ENCODE measurements around the gene RUNDC3A.

Gene RUNDC3A

GRCh38 chr17:44348234-44348987 lies 40.0 kb downstream of the RUNDC3A start (continued):
- TF ChIP-seq REST (tag by site-specific recombination; IDR thresholded peaks at IDR 0.05) (no peak), ZNF48 (tag by site-specific recombination; IDR thresholded peaks at IDR 0.05) (no peak), ZNF777 (tag by site-specific recombination; IDR thresholded peaks at IDR 0.05; ENCODE audit: borderline replicate concordance) (no peak), ZNF175 (tag by site-specific recombination; IDR thresholded peaks at IDR 0.05) (no peak), ZBTB8A (tag by site-specific recombination; IDR thresholded peaks at IDR 0.05) (no peak), ZNF214 (tag by site-specific recombination; IDR thresholded peaks at IDR 0.05; ENCODE audit: borderline replicate concordance) (no peak), HIC1 (tag by site-specific recombination; IDR thresholded peaks at IDR 0.05) (no peak), ZNF26 (tag by site-specific recombination; IDR thresholded peaks at IDR 0.05) (no peak), ZFP3 (tag by site-specific recombination; IDR thresholded peaks at IDR 0.05; ENCODE audit: low read depth) (no peak), ZNF2 (tag by site-specific recombination; IDR thresholded peaks at IDR 0.05) (no peak), ZSCAN4 (tag by site-specific recombination; IDR thresholded peaks at IDR 0.05) (no peak), ZNF223 (tag by site-specific recombination; IDR thresholded peaks at IDR 0.05) (no peak)

GRCh38 chr17:44348988-44349364 lies 40.6 kb downstream of the RUNDC3A start:
- Histone ChIP-seq H3K27ac (ENCODE audit: extremely low read depth, low read depth, low read length) (no peak overlapping the region), H3K36me3 (ENCODE audit: control insufficient read depth in 2 of 2, insufficient read depth in 1 of 2, low read length in 2 of 2) (peaks cover 0 to 46% of the 10 kb centered on the region in 2 experiments; a peak in 1 of 3 replicates), H3K9me3 (ENCODE audit: control insufficient read depth, insufficient read depth, low read depth, low read length) (no peaks in the 10 kb centered on the region), H3K4me3 (ENCODE audit: low read depth, low read length) (no peak overlapping the region), H3K4me1 (ENCODE audit: control insufficient read depth, insufficient read depth, low read length) (no peaks in the 10 kb centered on the region)
- CTCF ChIA-PET = interaction anchor here (0.6 to 3.0 kb wide), 5 partner anchors 11 to 1871 kb away, joined by 3 to 21 read pairs (median 3); no protein-coding TSS in a partner anchor
- TF ChIP-seq ZBTB26 (tag by site-specific recombination; optimal IDR thresholded peaks at IDR 0.05) (no peak), ZNF677 (tag by site-specific recombination; IDR thresholded peaks at IDR 0.05) (no peak), ZNF645 (tag by site-specific recombination; IDR thresholded peaks at IDR 0.05) (no peak), YY1 (tag by site-specific recombination; IDR thresholded peaks at IDR 0.05) (no peak), ZNF76 (tag by site-specific recombination; IDR thresholded peaks at IDR 0.05; ENCODE audit: borderline replicate concordance, low read depth) (no peak), FEZF1 (tag by site-specific recombination; IDR thresholded peaks at IDR 0.05) (no peak), ZSCAN18 (tag by site-specific recombination; IDR thresholded peaks at IDR 0.05) (no peak), SCRT1 (tag by site-specific recombination; IDR thresholded peaks at IDR 0.05; ENCODE audit: borderline replicate concordance) (no peak), ZFP3 (tag by site-specific recombination; IDR thresholded peaks at IDR 0.05; ENCODE audit: low read depth) (no peak), ZNF121 (tag by site-specific recombination; IDR thresholded peaks at IDR 0.05) (no peak), ZFP69B (tag by site-specific recombination; IDR thresholded peaks at IDR 0.05) (no peak), OVOL3 (tag by site-specific recombination; IDR thresholded peaks at IDR 0.05) (no peak)
- POLR2A ChIA-PET = interaction anchor here (0.6 to 1.7 kb wide), 2 partner anchors 36 to 118 kb away, joined by 4 to 6 read pairs; no protein-coding TSS in a partner anchor
